GM12878 (cell line): Measurements from ENCODE around the gene EXOC7. TPM values are rescaled to one million over a fixed set of nuclear protein-coding genes. Genes with fewer than 3 reads are reported as not detected.

Experiments
- ATAC-seq: fragments of 200-7000 bp; cut with Tn5 transposase; 3 replicates; pipeline ENCODE4 v1.9.1; 2020; ENCODE audit warnings: mild to moderate bottlenecking, moderate library complexity
- BruUV-seq: library from RNA; stranded (reverse); fragments of 400-500 nt; replicated peaks from 2 replicates; lab custom pipeline; 2021; lab: Mats Ljungman, UMichigan
- CTCF ChIA-PET: fragments of 300-600 bp; sonication (Branson Sonifier 250); formaldehyde crosslinking; extraction: SDS; loops from one replicate; lab custom pipeline; 2021; ENCODE audit warnings: inconsistent platforms; lab: Yijun Ruan, JAX
- POLR2A ChIA-PET: fragments of 350-600 bp; formaldehyde crosslinking; extraction: SDS; loops from one replicate; lab custom pipeline; 2021; ENCODE audit warnings: inconsistent platforms; lab: Charles Lee
- RAD21 ChIA-PET: fragments of 300-600 bp; sonication (Branson Sonifier 250); formaldehyde crosslinking; loops from one replicate; lab custom pipeline; 2023; ENCODE audit warnings: antibody characterized with exemption; ENCODE audit not compliant: unreplicated experiment; lab: Charles Lee
- SMC1A ChIA-PET: fragments of 300-600 bp; sonication (Branson Sonifier 250); formaldehyde crosslinking; loops from one replicate; lab custom pipeline; 2023; ENCODE audit not compliant: unreplicated experiment, uncharacterized antibody; lab: Charles Lee
- DNase-seq: peaks from one replicate; pipeline ENCODE4 v3.0.0-alpha.2; 2011; ENCODE audit warnings: low read depth, low spot score
- FAIRE-seq: peaks from 3 replicates; lab custom pipeline; 2011; peaks lifted over from hg19 to GRCh38; lab: Jason Lieb, UNC
- H2AFZ ChIP-seq: 2 replicates; pipeline ENCODE4 v1.6.0; 2011; ENCODE audit warnings: low read depth, low read length, control low read depth; ENCODE audit not compliant: control insufficient read depth
- H3K27ac ChIP-seq: 2 replicates; pipeline ENCODE4 v1.5.1; 2011; ENCODE audit warnings: control low read depth; ENCODE audit not compliant: control insufficient read depth, insufficient read depth
- H3K27me3 ChIP-seq, 2 experiments: replicated peaks in 1 of 2; 2 replicates each; pipeline versions ENCODE4 v1.6.0 to v1.6.1; 2011; ENCODE audit warnings: low read length in 1 of 2; ENCODE audit not compliant: control insufficient read depth in 2 of 2, insufficient read depth in 2 of 2
- H3K36me3 ChIP-seq, 2 experiments: 2 replicates each; pipeline ENCODE4 v1.5.1; 2011; ENCODE audit warnings: low read length in 1 of 2; ENCODE audit not compliant: control insufficient read depth in 2 of 2, insufficient read depth in 2 of 2
- H3K4me1 ChIP-seq: 2 replicates; pipeline ENCODE4 v1.6.1; 2011; ENCODE audit warnings: mild to moderate bottlenecking, low read length, moderate library complexity, mixed read lengths; ENCODE audit not compliant: control insufficient read depth, insufficient read depth
- H3K4me2 ChIP-seq: 2 replicates; pipeline ENCODE4 v1.6.0; 2011; ENCODE audit warnings: control low read depth; ENCODE audit not compliant: control insufficient read depth, insufficient read depth
- H3K4me3 ChIP-seq: fragments of 200-600 bp; sonication (generic); 2 replicates; pipeline ENCODE4 v1.5.1; 2016
- H3K79me2 ChIP-seq: 2 replicates; pipeline ENCODE4 v1.6.0; 2011; ENCODE audit warnings: low read length; ENCODE audit not compliant: control insufficient read depth, insufficient read depth
- H3K9ac ChIP-seq: 2 replicates; pipeline ENCODE4 v1.8.0; 2011; ENCODE audit warnings: low read length, control low read depth, mixed read lengths; ENCODE audit not compliant: control insufficient read depth, insufficient read depth
- H3K9me3 ChIP-seq: replicated peaks from 3 replicates; pipeline ENCODE4 v1.5.1; 2011; ENCODE audit warnings: mild to moderate bottlenecking, low read length; ENCODE audit not compliant: control insufficient read depth, insufficient read depth
- H4K20me1 ChIP-seq: 2 replicates; pipeline ENCODE4 v1.6.0; 2011; ENCODE audit not compliant: control insufficient read depth, insufficient read depth
- CEBPB ChIP-seq, 2 experiments: fragments of 150-350 bp in 1 of 2; IDR thresholded peaks; 2 replicates each; pipeline ENCODE4 v1.6.1; 2012 to 2014; ENCODE audit warnings: low read depth in 2 of 2, low read length in 2 of 2, borderline replicate concordance in 1 of 2, inconsistent platforms in 1 of 2
- CHD1 ChIP-seq: IDR thresholded peaks from 2 replicates; pipeline ENCODE4 v1.6.1; 2012; ENCODE audit warnings: low read depth, low read length, improper control_type of control experiment
- CHD2 ChIP-seq: IDR thresholded peaks from 2 replicates; pipeline ENCODE4 v1.6.1; 2011; ENCODE audit warnings: low read depth, low read length, improper control_type of control experiment, borderline replicate concordance
- JUND ChIP-seq: IDR thresholded peaks from 2 replicates; pipeline ENCODE4 v1.6.1; 2012; ENCODE audit warnings: low read depth, mild to moderate bottlenecking, low read length, improper control_type of control experiment, moderate library complexity
- MTA3 ChIP-seq: IDR thresholded peaks from 2 replicates; pipeline ENCODE4 v1.6.1; 2012; ENCODE audit warnings: low read length, inconsistent platforms, borderline replicate concordance
- MYC ChIP-seq: IDR thresholded peaks from 2 replicates; pipeline ENCODE4 v1.6.1; 2011; ENCODE audit warnings: mild to moderate bottlenecking, low read length, moderate library complexity, inconsistent platforms; ENCODE audit not compliant: insufficient read depth, insufficient replicate concordance, insufficient read length, severe bottlenecking
- ZNF274 ChIP-seq: IDR thresholded peaks from one replicate; pipeline ENCODE4 v1.8.0; 2011; ENCODE audit not compliant: insufficient read length, insufficient read depth
- WGBS: methylation state at CpG from one replicate; pipeline ENCODE4 v1.1.6; 2016; ENCODE audit warnings: low lambda C conversion rate; ENCODE audit not compliant: insufficient replicate concordance, insufficient coverage; ENCODE audit errors: missing lambda C conversion rate; 5-methylcytosine and 5-hydroxymethylcytosine counted together
- in situ Hi-C: fragments of 300-500 bp; cut with MboI; formaldehyde crosslinking; loops from 9 replicates; pipeline ENCODE4 v1.14.3; 2018; ENCODE audit warnings: mixed read lengths
- intact Hi-C: fragments of 100-400 bp; cut with micrococcal nuclease; formaldehyde crosslinking; loops from one replicate; pipeline ENCODE4 v1.14.2; 2022; ENCODE audit not compliant: unreplicated experiment
- polyA plus RNA-seq, 11 experiments: library from polyadenylated mRNA; depleted of rRNA in 4 of 11; unstranded in 6 of 11; stranded (reverse) in 5 of 11; fragments of >200 nt; fragmentation: Nextera tagmentation in 4 of 11; fragmentation: Illumina TruSeq in 1 of 11; extraction: Ambion mirVana in 4 of 11; extraction: Trizol in 1 of 11; gene quantifications; 1 replicate in 1 of 11; 2 replicates in 10 of 11; pipeline versions ENCODE4 v1.2.1 to v1.2.3, GENCODE V29; 2011 to 2016; ENCODE audit warnings: inconsistent platforms in 2 of 11, missing spikeins in 2 of 11, low read depth in 1 of 11
- total RNA-seq, 4 experiments: library from RNA; depleted of rRNA in 3 of 4; stranded (reverse); fragments of >200 nt in 3 of 4; fragmentation: Illumina TruSeq in 1 of 4; extraction: Trizol in 1 of 4; gene quantifications; 2 replicates each; pipeline versions ENCODE4 v1.2.1 to v1.2.3, GENCODE V29; 2013 to 2021
- TF ChIP-seq, protein P1 (sequence below): fragments of 450-650 bp; IDR thresholded peaks from 2 replicates; pipeline ENCODE4 v1.6.1; 2018; ENCODE audit warnings: borderline replicate concordance, mild to moderate bottlenecking; ENCODE audit not compliant: partially characterized antibody
- TF ChIP-seq, protein P2 (sequence below): fragments of 450-650 bp; IDR thresholded peaks from 2 replicates; pipeline ENCODE4 v1.6.1; 2017; ENCODE audit warnings: borderline replicate concordance
- TF ChIP-seq, protein P3 (sequence below): fragments of 450-650 bp; conservative IDR thresholded peaks from 2 replicates; pipeline ENCODE4 v1.6.1; 2017; ENCODE audit warnings: mild to moderate bottlenecking, moderate library complexity

The EXOC7 gene
- total and polyA plus RNA-seq, 10 of the 15 experiments (the other 5 are each of a cell fraction or from before 2014, with no cell fraction given) = 18.8 to 71.3 (median 48.2) TPM

- TF ChIP-seq, protein P1, sequence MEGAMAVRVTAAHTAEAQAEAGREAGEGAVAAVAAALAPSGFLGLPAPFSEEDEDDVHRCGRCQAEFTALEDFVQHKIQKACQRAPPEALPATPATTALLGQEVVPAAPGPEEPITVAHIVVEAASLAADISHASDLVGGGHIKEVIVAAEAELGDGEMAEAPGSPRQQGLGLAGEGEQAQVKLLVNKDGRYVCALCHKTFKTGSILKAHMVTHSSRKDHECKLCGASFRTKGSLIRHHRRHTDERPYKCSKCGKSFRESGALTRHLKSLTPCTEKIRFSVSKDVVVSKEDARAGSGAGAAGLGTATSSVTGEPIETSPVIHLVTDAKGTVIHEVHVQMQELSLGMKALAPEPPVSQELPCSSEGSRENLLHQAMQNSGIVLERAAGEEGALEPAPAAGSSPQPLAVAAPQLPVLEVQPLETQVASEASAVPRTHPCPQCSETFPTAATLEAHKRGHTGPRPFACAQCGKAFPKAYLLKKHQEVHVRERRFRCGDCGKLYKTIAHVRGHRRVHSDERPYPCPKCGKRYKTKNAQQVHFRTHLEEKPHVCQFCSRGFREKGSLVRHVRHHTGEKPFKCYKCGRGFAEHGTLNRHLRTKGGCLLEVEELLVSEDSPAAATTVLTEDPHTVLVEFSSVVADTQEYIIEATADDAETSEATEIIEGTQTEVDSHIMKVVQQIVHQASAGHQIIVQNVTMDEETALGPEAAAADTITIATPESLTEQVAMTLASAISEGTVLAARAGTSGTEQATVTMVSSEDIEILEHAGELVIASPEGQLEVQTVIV = no peak
- no peak for TF ChIP-seq MTA3
- no peak for TF ChIP-seq CHD1
- TF ChIP-seq JUND = no peak
- no peak for TF ChIP-seq MYC
- no peak for TF ChIP-seq ZNF274
- TF ChIP-seq CHD2 = no peak
- TF ChIP-seq, protein P2, sequence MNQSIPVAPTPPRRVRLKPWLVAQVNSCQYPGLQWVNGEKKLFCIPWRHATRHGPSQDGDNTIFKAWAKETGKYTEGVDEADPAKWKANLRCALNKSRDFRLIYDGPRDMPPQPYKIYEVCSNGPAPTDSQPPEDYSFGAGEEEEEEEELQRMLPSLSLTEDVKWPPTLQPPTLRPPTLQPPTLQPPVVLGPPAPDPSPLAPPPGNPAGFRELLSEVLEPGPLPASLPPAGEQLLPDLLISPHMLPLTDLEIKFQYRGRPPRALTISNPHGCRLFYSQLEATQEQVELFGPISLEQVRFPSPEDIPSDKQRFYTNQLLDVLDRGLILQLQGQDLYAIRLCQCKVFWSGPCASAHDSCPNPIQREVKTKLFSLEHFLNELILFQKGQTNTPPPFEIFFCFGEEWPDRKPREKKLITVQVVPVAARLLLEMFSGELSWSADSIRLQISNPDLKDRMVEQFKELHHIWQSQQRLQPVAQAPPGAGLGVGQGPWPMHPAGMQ = no peak
- TF ChIP-seq, protein P3, sequence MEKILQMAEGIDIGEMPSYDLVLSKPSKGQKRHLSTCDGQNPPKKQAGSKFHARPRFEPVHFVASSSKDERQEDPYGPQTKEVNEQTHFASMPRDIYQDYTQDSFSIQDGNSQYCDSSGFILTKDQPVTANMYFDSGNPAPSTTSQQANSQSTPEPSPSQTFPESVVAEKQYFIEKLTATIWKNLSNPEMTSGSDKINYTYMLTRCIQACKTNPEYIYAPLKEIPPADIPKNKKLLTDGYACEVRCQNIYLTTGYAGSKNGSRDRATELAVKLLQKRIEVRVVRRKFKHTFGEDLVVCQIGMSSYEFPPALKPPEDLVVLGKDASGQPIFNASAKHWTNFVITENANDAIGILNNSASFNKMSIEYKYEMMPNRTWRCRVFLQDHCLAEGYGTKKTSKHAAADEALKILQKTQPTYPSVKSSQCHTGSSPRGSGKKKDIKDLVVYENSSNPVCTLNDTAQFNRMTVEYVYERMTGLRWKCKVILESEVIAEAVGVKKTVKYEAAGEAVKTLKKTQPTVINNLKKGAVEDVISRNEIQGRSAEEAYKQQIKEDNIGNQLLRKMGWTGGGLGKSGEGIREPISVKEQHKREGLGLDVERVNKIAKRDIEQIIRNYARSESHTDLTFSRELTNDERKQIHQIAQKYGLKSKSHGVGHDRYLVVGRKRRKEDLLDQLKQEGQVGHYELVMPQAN = no peak
- no peak for TF ChIP-seq CEBPB (IDR thresholded peaks at IDR 0.05; ENCODE audit: borderline replicate concordance in 1 of 2, low read depth in 2 of 2, low read length in 2 of 2)
- TF ChIP-seq, all 136 proteins: peak for 0
- no peak for DNase-seq
- ATAC-seq = no peak
- no peak for FAIRE-seq
- H3K36me3 ChIP-seq = no peaks in the 10 kb centered on the region
- ChIA-PET RAD21 (interaction anchor here (1.8 to 3.4 kb wide), 2 partner anchors 147 to 148 kb away, joined by 5 to 15 read pairs; no protein-coding TSS in a partner anchor), SMC1A (no interaction called here), CTCF (interaction anchor here (1.1 to 3.0 kb wide), 2 partner anchors 148 to 172 kb away, joined by 3 to 12 read pairs; no protein-coding TSS in a partner anchor), POLR2A (no interaction called here)
- no peaks in the 10 kb centered on the region for H3K79me2 ChIP-seq
- H3K27me3 ChIP-seq = no peaks in the 10 kb centered on the region
- 33% methylated on average over 14 of the region's 21 CpGs for WGBS
- BruUV-seq = no TSS peak
- H4K20me1 ChIP-seq = no peaks in the 10 kb centered on the region
- no peak overlapping the region for H3K4me2 ChIP-seq
- H3K27ac ChIP-seq = no peak overlapping the region
- H3K4me3 ChIP-seq = no peak overlapping the region
- intact Hi-C loops = no loop called here
- H2AFZ ChIP-seq = no peak overlapping the region
- in situ Hi-C loops = no loop called here
- H3K4me1 ChIP-seq = peaks cover 5% of the 10 kb centered on the region
- no peaks in the 10 kb centered on the region for H3K9me3 ChIP-seq
- no peak overlapping the region for H3K9ac ChIP-seq
Observed at GRCh38 chr17:76131692-76132573, 28.3 kb upstream of the EXOC7 start.
